Right atrium auricular region (tissue), 2 donors: Measurements from ENCODE around the gene SAMD14. TPM values are rescaled to one million over a fixed set of nuclear protein-coding genes. Genes with fewer than 3 reads are reported as not detected.

Experiments
- DNase-seq: peaks from one replicate; pipeline ENCODE4 v3.0.0-alpha.2; 2019; ENCODE audit warnings: low spot score
- H3K27ac ChIP-seq, 2 donors: fragments of 200-600 bp; sonication (generic); 1 replicate in 1 of 2; 2 replicates in 1 of 2; pipeline ENCODE4 v1.5.1; 2016 to 2019
- H3K27me3 ChIP-seq, 2 donors: fragments of 200-600 bp; sonication (generic); one replicate each; pipeline versions ENCODE4 v1.5.1 to v1.6.0; 2017 to 2019
- H3K36me3 ChIP-seq: fragments of 200-600 bp; sonication (generic); one replicate; pipeline ENCODE4 v1.5.1; 2016
- H3K4me1 ChIP-seq, 2 donors: fragments of 200-600 bp; sonication (generic); one replicate each; pipeline versions ENCODE4 v1.5.1 to v1.6.0; 2017 to 2019
- H3K4me3 ChIP-seq, 2 donors: fragments of 200-600 bp; sonication (generic); 1 replicate in 1 of 2; 2 replicates in 1 of 2; pipeline ENCODE4 v1.5.1; 2017 to 2019; ENCODE audit warnings: mild to moderate bottlenecking in 1 of 2, moderate library complexity in 1 of 2
- H3K9me3 ChIP-seq, 2 donors: fragments of 200-600 bp; sonication (generic); one replicate each; pipeline ENCODE4 v1.5.1; 2019
- total RNA-seq, 2 donors: library from RNA; depleted of rRNA; stranded (reverse); fragments of >200 nt; gene quantifications; one replicate each; pipeline ENCODE4 v1.1.0, GENCODE V29; 2016
- TF ChIP-seq, protein P1 (sequence below), 2 donors: fragments of 200-600 bp; sonication (generic); IDR thresholded peaks; one replicate each; pipeline ENCODE4 v1.5.1; 2019; ENCODE audit warnings: antibody characterized with exemption in 2 of 2

SAMD14 gene
- total RNA-seq, 2 donors from 2014 or later = 0.78 to 1.1 TPM

DNA sequence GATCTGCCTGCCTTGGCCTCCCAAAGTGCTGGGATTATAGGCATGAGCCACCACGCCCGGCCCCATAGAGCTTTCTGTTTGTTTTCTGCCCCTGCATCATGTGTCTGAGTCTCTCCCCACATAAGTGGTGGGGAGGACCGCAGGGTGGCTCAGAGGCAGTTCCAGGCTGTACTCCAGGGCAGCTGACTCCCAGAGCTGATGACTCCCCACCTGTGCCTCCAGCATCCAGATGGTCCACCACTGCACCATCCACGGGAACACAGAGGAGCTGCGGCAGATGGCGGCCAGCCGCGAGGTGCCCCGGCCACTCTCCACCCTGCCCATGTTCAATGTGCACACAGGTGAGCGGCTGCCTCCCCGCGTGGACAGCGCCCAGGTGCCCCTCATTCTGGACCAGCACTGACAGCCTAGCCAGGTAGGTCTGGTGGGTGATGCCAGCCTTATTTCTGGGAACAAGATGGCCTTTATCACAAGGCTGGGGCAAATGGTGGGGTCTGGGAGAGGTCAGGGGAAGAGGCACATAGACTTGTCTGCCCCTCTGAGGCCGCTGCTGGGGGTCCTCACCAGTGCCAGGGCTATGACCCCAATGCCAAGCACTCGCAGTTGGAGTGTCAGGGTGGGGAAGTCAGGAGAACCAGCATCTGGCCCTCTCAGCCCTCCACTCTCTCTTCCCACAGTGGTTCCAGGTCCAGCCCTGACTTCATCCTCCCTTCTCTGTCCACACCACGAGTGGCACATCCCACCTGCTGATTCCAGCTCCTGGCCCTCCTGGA is 45.3 kb upstream of the SAMD14 start:
- no peaks in the 10 kb centered on the region for H3K27me3 ChIP-seq
- H3K27ac ChIP-seq = peak overlapping the region; percentile 84 to 88
- H3K36me3 ChIP-seq = no peaks in the 10 kb centered on the region
- TF ChIP-seq, protein P1, sequence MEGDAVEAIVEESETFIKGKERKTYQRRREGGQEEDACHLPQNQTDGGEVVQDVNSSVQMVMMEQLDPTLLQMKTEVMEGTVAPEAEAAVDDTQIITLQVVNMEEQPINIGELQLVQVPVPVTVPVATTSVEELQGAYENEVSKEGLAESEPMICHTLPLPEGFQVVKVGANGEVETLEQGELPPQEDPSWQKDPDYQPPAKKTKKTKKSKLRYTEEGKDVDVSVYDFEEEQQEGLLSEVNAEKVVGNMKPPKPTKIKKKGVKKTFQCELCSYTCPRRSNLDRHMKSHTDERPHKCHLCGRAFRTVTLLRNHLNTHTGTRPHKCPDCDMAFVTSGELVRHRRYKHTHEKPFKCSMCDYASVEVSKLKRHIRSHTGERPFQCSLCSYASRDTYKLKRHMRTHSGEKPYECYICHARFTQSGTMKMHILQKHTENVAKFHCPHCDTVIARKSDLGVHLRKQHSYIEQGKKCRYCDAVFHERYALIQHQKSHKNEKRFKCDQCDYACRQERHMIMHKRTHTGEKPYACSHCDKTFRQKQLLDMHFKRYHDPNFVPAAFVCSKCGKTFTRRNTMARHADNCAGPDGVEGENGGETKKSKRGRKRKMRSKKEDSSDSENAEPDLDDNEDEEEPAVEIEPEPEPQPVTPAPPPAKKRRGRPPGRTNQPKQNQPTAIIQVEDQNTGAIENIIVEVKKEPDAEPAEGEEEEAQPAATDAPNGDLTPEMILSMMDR (IDR thresholded peaks at IDR 0.05) = no peak
- DNase-seq = no peak
- no peak overlapping the region for H3K4me3 ChIP-seq
- H3K4me1 ChIP-seq = peaks cover 0 to 64% of the 10 kb centered on the region in 2 donors
- H3K9me3 ChIP-seq = no peaks in the 10 kb centered on the region

DNA sequence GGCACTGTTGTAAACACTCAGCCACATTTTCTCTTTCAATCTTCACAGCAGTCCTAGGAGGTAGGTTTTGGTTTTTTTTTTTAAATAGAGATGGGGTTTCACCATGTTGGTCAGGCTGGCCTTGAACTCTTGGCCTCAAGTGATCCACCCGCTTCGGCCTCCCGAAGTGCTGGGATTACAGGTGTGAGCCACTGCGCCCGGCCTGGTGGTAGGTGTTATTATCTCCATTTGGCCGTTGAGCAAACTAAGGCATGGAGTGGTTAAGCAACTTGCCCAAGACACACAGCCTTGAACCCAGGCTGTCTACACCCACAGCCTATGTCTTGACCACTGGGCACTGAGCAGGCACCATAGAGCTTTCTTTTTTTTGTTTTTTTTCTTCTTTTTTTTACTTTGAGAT is 44.5 kb upstream of the SAMD14 start:
- H3K27ac ChIP-seq = peak overlapping the region; percentile 82 to 84
- TF ChIP-seq, protein P1 (IDR thresholded peaks at IDR 0.05) = no peak
- no peaks in the 10 kb centered on the region for H3K9me3 ChIP-seq
- peaks cover 0 to 65% of the 10 kb centered on the region in 2 donors for H3K4me1 ChIP-seq
- H3K4me3 ChIP-seq = no peak overlapping the region
- H3K27me3 ChIP-seq = no peaks in the 10 kb centered on the region
- H3K36me3 ChIP-seq = no peaks in the 10 kb centered on the region
- no peak for DNase-seq

DNA sequence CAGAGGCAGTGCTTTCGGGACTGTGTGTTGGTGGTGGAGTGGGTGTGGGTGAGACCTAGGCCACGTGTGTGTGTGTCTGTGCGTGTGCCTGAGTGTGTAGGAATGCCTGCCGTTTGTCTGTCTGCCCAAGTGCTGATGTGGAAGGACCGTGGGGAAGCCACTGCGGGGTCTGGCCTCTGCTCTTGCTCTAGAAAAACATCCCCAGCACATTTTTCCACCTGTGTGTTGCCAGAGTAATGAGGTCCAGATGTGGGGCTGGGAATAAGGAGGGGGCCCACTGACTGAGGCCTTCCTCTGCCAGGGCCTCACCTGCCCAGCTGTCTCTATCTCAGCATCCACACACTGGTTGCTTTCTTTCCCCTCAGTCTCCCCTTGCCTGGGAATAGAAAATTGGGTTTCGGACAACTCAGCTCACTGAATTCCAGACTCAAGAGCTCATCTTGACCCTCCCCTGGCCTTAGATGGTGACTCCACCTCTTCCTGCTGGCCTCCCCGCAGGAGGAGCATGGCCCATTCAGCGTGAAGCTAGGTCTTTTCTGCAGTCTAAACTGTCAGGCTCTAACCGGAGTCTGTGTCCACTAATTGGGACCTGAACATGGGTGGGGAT is 43.5 kb upstream of the SAMD14 start:
- Histone ChIP-seq H3K27ac (peak overlapping the region; percentile 82 to 84), H3K4me3 (no peak overlapping the region), H3K27me3 (no peaks in the 10 kb centered on the region), H3K9me3 (no peaks in the 10 kb centered on the region), H3K36me3 (no peaks in the 10 kb centered on the region), H3K4me1 (peaks cover 0 to 69% of the 10 kb centered on the region in 2 donors)
- no peak for DNase-seq
- TF ChIP-seq, protein P1 (IDR thresholded peaks at IDR 0.05) = no peak

DNA sequence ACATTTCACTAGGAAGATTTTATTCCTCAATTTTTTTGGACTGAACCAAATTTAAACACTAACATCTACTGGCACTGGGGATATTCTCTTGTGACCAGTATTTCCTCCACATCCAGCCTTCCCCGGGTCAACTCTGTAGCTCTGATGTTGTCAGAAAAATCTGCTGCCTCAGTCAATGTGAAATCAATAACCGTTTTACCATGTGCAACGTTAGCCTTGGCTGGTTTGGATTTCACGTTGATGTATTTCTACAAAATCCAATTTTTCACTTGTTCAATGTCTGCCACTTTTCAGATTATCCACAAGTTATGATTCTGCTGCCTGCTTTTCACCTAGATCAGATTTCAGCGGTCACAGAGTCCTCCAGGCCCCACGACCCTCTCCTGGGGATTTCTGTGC is 43.0 kb upstream of the SAMD14 start:
- TF ChIP-seq, protein P1 (IDR thresholded peaks at IDR 0.05) = no peak
- DNase-seq = no peak
- H3K27ac ChIP-seq = peak overlapping the region; percentile 82 to 84
- H3K36me3 ChIP-seq = no peaks in the 10 kb centered on the region
- no peaks in the 10 kb centered on the region for H3K9me3 ChIP-seq
- H3K4me1 ChIP-seq = peaks cover 0 to 64% of the 10 kb centered on the region in 2 donors
- H3K4me3 ChIP-seq = no peak overlapping the region
- H3K27me3 ChIP-seq = no peaks in the 10 kb centered on the region

DNA sequence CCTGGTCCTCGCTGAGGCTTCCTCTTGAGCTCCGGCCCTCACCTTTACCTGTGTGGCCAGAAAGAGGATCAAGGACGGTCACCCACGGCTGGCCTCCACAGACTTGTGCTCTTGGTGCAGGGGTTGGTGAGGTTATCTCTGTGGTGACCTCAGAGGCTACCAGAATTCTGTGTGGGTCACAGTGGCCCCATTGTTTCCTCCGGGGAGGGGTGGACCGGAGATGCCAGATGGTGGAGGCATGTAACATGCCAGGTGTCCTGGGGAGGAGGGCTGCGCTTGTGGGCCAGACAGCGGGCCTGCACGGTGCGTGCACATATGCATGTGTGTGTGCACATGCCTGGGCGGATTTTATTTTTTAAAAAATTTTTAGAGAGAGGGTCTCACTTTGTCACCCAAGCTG is 42.2 kb upstream of the SAMD14 start:
- H3K4me3 ChIP-seq = no peak overlapping the region
- H3K9me3 ChIP-seq = no peaks in the 10 kb centered on the region
- H3K4me1 ChIP-seq = peaks cover 0 to 64% of the 10 kb centered on the region in 2 donors
- no peaks in the 10 kb centered on the region for H3K27me3 ChIP-seq
- peak overlapping the region; percentile 74 to 90 for H3K27ac ChIP-seq
- TF ChIP-seq, protein P1 (IDR thresholded peaks at IDR 0.05) = no peak
- H3K36me3 ChIP-seq = no peaks in the 10 kb centered on the region
- DNase-seq = no peak
